Esophagus squamous epithelium (tissue), 5 donors: ENCODE data around the gene FOXO4. TPM values are rescaled to one million over a fixed set of nuclear protein-coding genes. Genes with fewer than 3 reads are reported as not detected.

Source experiments
- DNase-seq: peaks from one replicate; lab custom pipeline; 2025; lab: John Stamatoyannopoulos, UW
- H3K27ac ChIP-seq, 4 donors: fragments of 200-600 bp; sonication (generic); one replicate each; pipeline ENCODE4 v1.5.1; 2016 to 2019; ENCODE audit warnings: mild to moderate bottlenecking in 1 of 4
- H3K27me3 ChIP-seq, 4 donors: fragments of 200-600 bp; sonication (generic); 1 replicate in 3 of 4; 2 replicates in 1 of 4; pipeline versions ENCODE4 v1.5.1 to v1.6.0; 2017 to 2021; ENCODE audit warnings: antibody characterized with exemption in 1 of 4
- H3K36me3 ChIP-seq, 3 donors: fragments of 200-600 bp; sonication (generic); one replicate each; pipeline ENCODE4 v1.5.1; 2016 to 2019
- H3K4me1 ChIP-seq, 3 donors: fragments of 200-600 bp; sonication (generic); one replicate each; pipeline ENCODE4 v1.5.1; 2017 to 2019
- H3K4me3 ChIP-seq, 4 donors: fragments of 200-600 bp; sonication (generic); 1 replicate in 3 of 4; 2 replicates in 1 of 4; pipeline ENCODE4 v1.5.1; 2016 to 2019; ENCODE audit warnings: mild to moderate bottlenecking in 2 of 4, moderate library complexity in 1 of 4
- H3K9me3 ChIP-seq, 3 donors: fragments of 200-600 bp; sonication (generic); one replicate each; pipeline ENCODE4 v1.5.1; 2016 to 2019
- POLR2A ChIP-seq, 4 donors: fragments of 450-650 bp; IDR thresholded peaks; one replicate each; pipeline ENCODE4 v1.6.1; 2017; ENCODE audit warnings: antibody characterized with exemption in 4 of 4, mild to moderate bottlenecking in 4 of 4, moderate library complexity in 3 of 4
- WGBS, 2 donors: methylation state at CpG; one replicate each; pipeline ENCODE4 v1.1.5; 2018; 5-methylcytosine and 5-hydroxymethylcytosine counted together
- intact Hi-C: fragments of 100-400 bp; cut with DNase I; formaldehyde crosslinking; loops from one replicate; pipeline ENCODE4 v1.15.0; 2022
- small RNA-seq, 4 donors: library from RNA; depleted of rRNA; stranded (forward); fragments of <200 nt; gene quantifications; one replicate each; pipeline ENCODE3, GENCODE V24; 2016
- total RNA-seq, 4 donors: library from RNA; depleted of rRNA; stranded (reverse); fragments of >200 nt; gene quantifications; one replicate each; pipeline ENCODE4 v1.1.0, GENCODE V29; 2016
- TF ChIP-seq, protein P1 (sequence below), 6 experiments: fragments of 450-650 bp in 4 of 6; fragments of 200-600 bp in 2 of 6; sonication (generic) in 2 of 6; IDR thresholded peaks; one replicate each; pipeline ENCODE4 v1.5.1; 2016 to 2019; ENCODE audit warnings: antibody characterized with exemption in 6 of 6, mild to moderate bottlenecking in 4 of 6, moderate library complexity in 4 of 6
- donor health status: DM: yes; HTN: yes; CAD: no.

Gene FOXO4
- total RNA-seq, 4 donors from 2014 or later: 4.8 to 17.7 (median 13.2) TPM

- 55 to 63% methylated on average over 2 to 6 of the region's 7 CpGs for WGBS, 2 donors
Observed at GRCh38 chrX:71151366-71151765, 55.7 kb downstream of the FOXO4 start.

More at GRCh38 chrX:71151366-71151765, 55.7 kb downstream of the FOXO4 start:
- DNase-seq: no peak
- TF ChIP-seq POLR2A (IDR thresholded peaks at IDR 0.05): no peak
- TF ChIP-seq, protein P1, sequence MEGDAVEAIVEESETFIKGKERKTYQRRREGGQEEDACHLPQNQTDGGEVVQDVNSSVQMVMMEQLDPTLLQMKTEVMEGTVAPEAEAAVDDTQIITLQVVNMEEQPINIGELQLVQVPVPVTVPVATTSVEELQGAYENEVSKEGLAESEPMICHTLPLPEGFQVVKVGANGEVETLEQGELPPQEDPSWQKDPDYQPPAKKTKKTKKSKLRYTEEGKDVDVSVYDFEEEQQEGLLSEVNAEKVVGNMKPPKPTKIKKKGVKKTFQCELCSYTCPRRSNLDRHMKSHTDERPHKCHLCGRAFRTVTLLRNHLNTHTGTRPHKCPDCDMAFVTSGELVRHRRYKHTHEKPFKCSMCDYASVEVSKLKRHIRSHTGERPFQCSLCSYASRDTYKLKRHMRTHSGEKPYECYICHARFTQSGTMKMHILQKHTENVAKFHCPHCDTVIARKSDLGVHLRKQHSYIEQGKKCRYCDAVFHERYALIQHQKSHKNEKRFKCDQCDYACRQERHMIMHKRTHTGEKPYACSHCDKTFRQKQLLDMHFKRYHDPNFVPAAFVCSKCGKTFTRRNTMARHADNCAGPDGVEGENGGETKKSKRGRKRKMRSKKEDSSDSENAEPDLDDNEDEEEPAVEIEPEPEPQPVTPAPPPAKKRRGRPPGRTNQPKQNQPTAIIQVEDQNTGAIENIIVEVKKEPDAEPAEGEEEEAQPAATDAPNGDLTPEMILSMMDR (IDR thresholded peaks at IDR 0.05): no peak
- H3K36me3 ChIP-seq: no peaks in the 10 kb centered on the region
- H3K4me3 ChIP-seq: no peak overlapping the region
- H3K27me3 ChIP-seq: no peaks in the 10 kb centered on the region
- H3K27ac ChIP-seq: no peak overlapping the region
- no peaks in the 10 kb centered on the region for H3K4me1 ChIP-seq
- H3K9me3 ChIP-seq: no peaks in the 10 kb centered on the region
- intact Hi-C loops: no loop called here

Small RNA genes lying within 50 kb of the gene (small RNA-seq; reads per million reads assigned to genes)
- gene CXorf65: 0 reads per million in 4 donors

Other genes with a start within 250 kb of the FOXO4 start
- gene TEX11, start 187.1 kb upstream of the FOXO4 start, total RNA-seq: not detected
- gene SLC7A3, start 164.8 kb upstream of the FOXO4 start, total RNA-seq: under 1 TPM in 1 of 4 donors, not detected in 3; 0.56 TPM
- gene SNX12, start 27.5 kb upstream of the FOXO4 start, total RNA-seq: 10 to 100 TPM; 39.6 to 54.1 (median 43.7) TPM
- gene CXorf65, start 10.9 kb downstream of the FOXO4 start, total RNA-seq: not detected
- gene IL2RG, start 15.7 kb downstream of the FOXO4 start, total RNA-seq: 10 to 100 TPM in 2 of 4 donors, 1 to 10 TPM in 2; 4.3 to 15.5 (median 8.8) TPM
- 10 to 100 TPM; 19.9 to 34.0 (median 24.3) TPM for gene MED12, start 22.7 kb downstream of the FOXO4 start, total RNA-seq
- under 1 TPM in 3 of 4 donors, not detected in 1; 0.21 to 0.38 (median 0.23) TPM for gene NLGN3, start 49.0 kb downstream of the FOXO4 start, total RNA-seq
- gene GJB1, start 127.4 kb downstream of the FOXO4 start, total RNA-seq: under 1 TPM in 2 of 4 donors, not detected in 2; 0.19 to 0.32 TPM
- 10 to 100 TPM in 1 of 4 donors, 1 to 10 TPM in 3; 5.7 to 10.9 (median 8.3) TPM for gene ZMYM3, start 158.3 kb downstream of the FOXO4 start, total RNA-seq
- gene NONO, start 187.8 kb downstream of the FOXO4 start, total RNA-seq: 100 to 1,000 TPM; 126 to 227 (median 187) TPM
- 1 to 10 TPM; 1.9 to 3.9 (median 2.2) TPM for gene ITGB1BP2, start 205.9 kb downstream of the FOXO4 start, total RNA-seq